ENCODE results near the gene DNAAF1.

DNA sequence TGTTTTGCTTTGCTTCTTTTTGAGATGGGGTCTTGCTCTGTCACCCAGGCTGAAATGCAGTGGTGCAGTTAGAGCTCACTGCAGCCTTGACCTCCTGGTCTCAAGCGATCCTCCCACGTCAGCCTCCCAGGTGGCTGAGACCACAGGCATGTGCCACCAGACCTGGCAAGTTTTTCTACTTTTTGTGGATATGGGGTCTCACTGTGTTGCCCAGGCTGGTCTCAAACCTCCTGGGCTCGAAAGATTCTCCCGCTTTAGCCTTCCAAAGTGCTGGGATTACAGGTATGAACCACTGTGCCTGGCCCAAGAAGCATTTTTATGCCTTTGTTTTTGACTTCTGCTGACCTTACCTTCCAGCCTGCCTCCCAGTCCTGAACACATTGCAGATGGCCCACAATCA, 10.1 kb downstream of the DNAAF1 start:
- TF ChIP-seq CTCF (IDR thresholded peaks at IDR 0.05), result no peak
- no peak for TF ChIP-seq POLR2AphosphoS5 (IDR thresholded peaks at IDR 0.05; ENCODE audit: low read depth, low read length)
